K562 (cell line): ENCODE measurements around the gene SMG1. TPM values are rescaled to one million over a fixed set of nuclear protein-coding genes. Genes with fewer than 3 reads are reported as not detected.

Source experiments
- ATAC-seq: fragments of 200-7000 bp; cut with Tn5 transposase; 3 replicates; pipeline ENCODE4 v1.9.1; 2020; ENCODE audit warnings: moderate library complexity
- BruUV-seq: library from RNA; stranded (reverse); fragments of 400-500 nt; replicated peaks from 2 replicates; lab custom pipeline; 2021; lab: Mats Ljungman, UMichigan
- CTCF ChIA-PET: fragments of 300-600 bp; formaldehyde crosslinking; extraction: SDS; loops from one replicate; lab custom pipeline; 2021; ENCODE audit warnings: low intra/inter-chr PET ratio; lab: Yijun Ruan, JAX
- POLR2A ChIA-PET: fragments of 300-600, 350-650 bp; sonication (Branson Sonifier 250); formaldehyde crosslinking; extraction: SDS; loops from one replicate; lab custom pipeline; 2021; ENCODE audit warnings: antibody characterized with exemption, inconsistent platforms; lab: Yijun Ruan, JAX
- DNase-seq, 4 experiments: peaks; one replicate each; pipeline versions ENCODE4 v3.0.0 to v3.0.0-alpha.2; 2011 to 2018; ENCODE audit warnings: low spot score in 3 of 4, mixed read lengths in 3 of 4; ENCODE audit errors: extremely low read depth in 1 of 4
- FAIRE-seq: peaks from 2 replicates; lab custom pipeline; 2011; peaks lifted over from hg19 to GRCh38; lab: Jason Lieb, UNC
- H2AFZ ChIP-seq: 2 replicates; pipeline ENCODE4 v1.6.0; 2011; ENCODE audit warnings: low read depth, low read length, control low read depth, inconsistent platforms
- H3K27ac ChIP-seq: fragments of 200-600 bp; 3 replicates; pipeline ENCODE4 v1.8.0; 2011; ENCODE audit warnings: low read depth, mild to moderate bottlenecking, control low read depth, inconsistent platforms, low read length, moderate library complexity, mixed read lengths; ENCODE audit errors: extremely low read depth
- H3K27me3 ChIP-seq, 2 experiments: fragments of 300-600 bp in 1 of 2; 2 replicates in 1 of 2; 3 replicates in 1 of 2; pipeline versions ENCODE4 v1.6.0 to v1.8.0; 2011; ENCODE audit warnings: inconsistent platforms in 2 of 2, low read length in 2 of 2, mild to moderate bottlenecking in 1 of 2, mixed read lengths in 1 of 2, moderate library complexity in 1 of 2; ENCODE audit not compliant: control insufficient read depth in 2 of 2, insufficient read depth in 2 of 2
- H3K36me3 ChIP-seq: fragments of 300-600 bp; 3 replicates; pipeline ENCODE4 v1.8.0; 2011; ENCODE audit warnings: mild to moderate bottlenecking, low read length, inconsistent platforms; ENCODE audit not compliant: control insufficient read depth, insufficient read depth
- H3K4me1 ChIP-seq, 2 experiments: fragments of 200-600 bp in 1 of 2; replicated peaks in 1 of 2; 2 replicates in 1 of 2; 3 replicates in 1 of 2; pipeline versions ENCODE4 v1.5.1 to v1.8.0; 2011; ENCODE audit warnings: inconsistent platforms in 2 of 2, low read length in 2 of 2, mild to moderate bottlenecking in 1 of 2, mixed read lengths in 1 of 2, moderate library complexity in 1 of 2; ENCODE audit not compliant: control insufficient read depth in 2 of 2, insufficient read depth in 2 of 2
- H3K4me2 ChIP-seq: 2 replicates; pipeline ENCODE4 v1.6.1; 2011; ENCODE audit warnings: low read length, control low read depth, inconsistent platforms, mixed read lengths; ENCODE audit not compliant: insufficient read depth
- H3K4me3 ChIP-seq: fragments of 200-600 bp; sonication (generic), shearing (Covaris generic); 2 replicates; pipeline ENCODE4 v1.5.1; 2016; ENCODE audit warnings: control low read depth, inconsistent platforms
- H3K79me2 ChIP-seq: fragments of 200-600 bp; 3 replicates; pipeline ENCODE4 v1.8.0; 2011; ENCODE audit warnings: low read length, inconsistent platforms; ENCODE audit not compliant: control insufficient read depth, insufficient read depth
- H3K9ac ChIP-seq, 2 experiments: 2 replicates each; pipeline versions ENCODE4 v1.6.0 to v1.6.1; 2011; ENCODE audit warnings: low read depth in 2 of 2, low read length in 2 of 2, control low read depth in 1 of 2, inconsistent platforms in 1 of 2, mild to moderate bottlenecking in 1 of 2, mixed read lengths in 1 of 2; ENCODE audit not compliant: insufficient read depth in 1 of 2
- H3K9me1 ChIP-seq: one replicate; pipeline ENCODE4 v1.6.0; 2011; ENCODE audit warnings: inconsistent platforms, mild to moderate bottlenecking, low read length, moderate library complexity; ENCODE audit not compliant: control insufficient read depth, insufficient read depth
- H3K9me3 ChIP-seq: replicated peaks from 2 replicates; pipeline ENCODE4 v1.5.1; 2011; ENCODE audit warnings: low read depth, low read length, inconsistent platforms; ENCODE audit not compliant: control insufficient read depth, insufficient read depth
- H4K20me1 ChIP-seq: replicated peaks from 2 replicates; pipeline ENCODE4 v1.6.1; 2011; ENCODE audit warnings: low read length, inconsistent platforms, mixed read lengths; ENCODE audit not compliant: control insufficient read depth, insufficient read depth
- E2F5 ChIP-seq: sonication (generic); formaldehyde crosslinking; IDR thresholded peaks from 2 replicates; pipeline ENCODE4 v1.8.0; 2022; ENCODE audit warnings: mild to moderate bottlenecking, missing genetic modification reagents
- HLTF ChIP-seq: fragments of 450-650 bp; IDR thresholded peaks from 2 replicates; pipeline ENCODE4 v1.6.1; 2016
- JUNB ChIP-seq: fragments of 450-650 bp; formaldehyde crosslinking; conservative IDR thresholded peaks from 2 replicates; pipeline ENCODE4 v1.4.0; 2020; ENCODE audit warnings: mild to moderate bottlenecking
- RREB1 ChIP-seq: fragments of 250-450 bp; sonication (Bioruptor Pico); IDR thresholded peaks from 2 replicates; pipeline ENCODE4 v1.4.0; 2020
- WGBS: fragments of 100-300 bp; shearing (Covaris generic); methylation state at CpG from one replicate; pipeline ENCODE4 v1.1.6; 2016; ENCODE audit warnings: low coverage, mixed read lengths; ENCODE audit not compliant: insufficient coverage; ENCODE audit errors: missing lambda C conversion rate; 5-methylcytosine and 5-hydroxymethylcytosine counted together
- in situ Hi-C: fragments of 300-500 bp; cut with MboI; formaldehyde crosslinking; loops from 4 replicates; pipeline ENCODE4 v1.15.0; 2018; ENCODE audit warnings: inconsistent platforms, mixed read lengths
- intact Hi-C: fragments of 100-400 bp; cut with micrococcal nuclease; formaldehyde crosslinking; loops from 2 replicates; pipeline ENCODE4 v1.14.2; 2022
- polyA plus RNA-seq, 8 experiments: library from polyadenylated mRNA; depleted of rRNA in 4 of 8; stranded (reverse) in 5 of 8; unstranded in 3 of 8; fragments of >200 nt; fragmentation: Nextera tagmentation in 2 of 8; fragmentation: Illumina TruSeq in 1 of 8; extraction: Ambion mirVana in 2 of 8; extraction: Trizol in 1 of 8; gene quantifications; 2 replicates each; pipeline versions ENCODE4 v1.2.1 to v1.2.3, GENCODE V29; 2011 to 2014; ENCODE audit warnings: inconsistent platforms in 1 of 8, missing spikeins in 1 of 8
- total RNA-seq, 7 experiments: library from RNA; depleted of rRNA in 6 of 7; stranded (reverse); fragments of >200 nt in 6 of 7; fragmentation: Illumina TruSeq in 2 of 7; extraction: Trizol in 2 of 7; gene quantifications; 2 replicates each; pipeline versions ENCODE4 v1.2.1 to v1.2.3, GENCODE V29; 2011 to 2021; ENCODE audit warnings: low replicate concordance in 1 of 7

Gene SMG1
- total and polyA plus RNA-seq, 9 of the 15 experiments (the other 6 are each of a cell fraction or from before 2014, with no cell fraction given) = 3.4 to 54.8 (median 32.0) TPM

DNA sequence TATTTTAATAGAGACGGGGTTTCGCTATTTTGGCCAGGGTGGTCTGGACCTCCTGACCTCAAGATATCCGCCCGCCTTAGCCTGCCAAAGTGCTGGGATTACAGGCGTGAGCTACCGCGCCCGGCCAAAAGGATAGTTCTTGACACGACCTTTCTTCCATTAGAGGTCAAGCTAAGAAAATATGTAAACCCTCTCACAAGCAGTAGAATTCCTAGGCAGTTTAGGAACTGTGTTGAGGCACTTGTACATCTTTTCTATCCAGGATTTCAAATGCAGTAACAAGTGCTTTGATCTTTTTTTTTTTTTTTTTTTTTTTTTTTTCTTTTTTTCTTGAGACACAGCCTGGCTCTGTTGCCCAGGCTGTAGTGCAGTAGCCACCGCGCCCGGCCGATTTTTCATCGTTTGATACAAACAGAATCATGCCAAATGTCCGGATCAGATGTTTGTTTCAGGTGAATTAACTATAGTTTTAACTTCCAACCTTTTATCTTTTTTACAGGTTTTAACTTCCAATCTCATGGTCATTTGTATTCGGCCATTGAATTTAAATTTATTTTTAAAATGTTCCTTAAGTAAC lies 123.4 kb downstream of the SMG1 start:
- Histone ChIP-seq H3K36me3 (peaks cover 54% of the 10 kb centered on the region), H3K27ac (peak overlapping the region; percentile 67; the same call in 1 of the 3 replicates), H3K79me2 (peaks cover 51% of the 10 kb centered on the region), H3K9me3 (no peaks in the 10 kb centered on the region), H3K9ac (no peak overlapping the region), H4K20me1 (peaks cover 18% of the 10 kb centered on the region; the same call in 1 of the 2 replicates), H3K4me1 (peaks cover 18 to 23% of the 10 kb centered on the region in 2 experiments; a peak in 4 of 5 replicates), H2AFZ (no peak overlapping the region), H3K4me3 (no peak overlapping the region), H3K4me2 (no peak overlapping the region; the same call in 1 of the 2 replicates), H3K27me3 (no peaks in the 10 kb centered on the region), H3K9me1 (no peaks in the 10 kb centered on the region)
- no TSS peak for BruUV-seq
- WGBS = 95% methylated on average over 16 of the region's 16 CpGs
- ChIA-PET POLR2A (interaction anchor here (0.6 to 10.2 kb wide), 6 partner anchors 15 to 713 kb away, joined by 3 to 342 read pairs (median 4); partner anchors contain the start of gene RPS15A), CTCF (interaction anchor here (1.4 kb wide), 1 partner anchor 166 kb away, joined by 4 read pairs; no protein-coding TSS in a partner anchor)
- no peak for TF ChIP-seq JUNB (CRISPR knock-in tag)
- TF ChIP-seq HLTF = no peak
- no peak for TF ChIP-seq RREB1 (CRISPR knock-in tag)
- no peak for TF ChIP-seq E2F5
- in situ Hi-C loops = no loop called here
- no peak for DNase-seq
- FAIRE-seq = no peak
- intact Hi-C loops = no loop called here
- ATAC-seq = no peak
